K562 (cell line): ENCODE results near the gene CEP162. TPM values are rescaled to one million over a fixed set of nuclear protein-coding genes. Genes with fewer than 3 reads are reported as not detected.

Experiments used
- ATAC-seq: fragments of 200-7000 bp; cut with Tn5 transposase; 3 replicates; pipeline ENCODE4 v1.9.1; 2020; ENCODE audit warnings: moderate library complexity
- BruUV-seq: library from RNA; stranded (reverse); fragments of 400-500 nt; replicated peaks from 2 replicates; lab custom pipeline; 2021; lab: Mats Ljungman, UMichigan
- CTCF ChIA-PET: fragments of 300-600 bp; formaldehyde crosslinking; extraction: SDS; loops from one replicate; lab custom pipeline; 2021; ENCODE audit warnings: low intra/inter-chr PET ratio; lab: Yijun Ruan, JAX
- POLR2A ChIA-PET: fragments of 300-600, 350-650 bp; sonication (Branson Sonifier 250); formaldehyde crosslinking; extraction: SDS; loops from one replicate; lab custom pipeline; 2021; ENCODE audit warnings: antibody characterized with exemption, inconsistent platforms; lab: Yijun Ruan, JAX
- DNase-seq, 4 experiments: peaks; one replicate each; pipeline versions ENCODE4 v3.0.0 to v3.0.0-alpha.2; 2011 to 2018; ENCODE audit warnings: low spot score in 3 of 4, mixed read lengths in 3 of 4; ENCODE audit errors: extremely low read depth in 1 of 4
- FAIRE-seq: peaks from 2 replicates; lab custom pipeline; 2011; peaks lifted over from hg19 to GRCh38; lab: Jason Lieb, UNC
- H2AFZ ChIP-seq: 2 replicates; pipeline ENCODE4 v1.6.0; 2011; ENCODE audit warnings: low read depth, low read length, control low read depth, inconsistent platforms
- H3K27ac ChIP-seq: fragments of 200-600 bp; 3 replicates; pipeline ENCODE4 v1.8.0; 2011; ENCODE audit warnings: low read depth, mild to moderate bottlenecking, control low read depth, inconsistent platforms, low read length, moderate library complexity, mixed read lengths; ENCODE audit errors: extremely low read depth
- H3K27me3 ChIP-seq, 2 experiments: fragments of 300-600 bp in 1 of 2; 2 replicates in 1 of 2; 3 replicates in 1 of 2; pipeline versions ENCODE4 v1.6.0 to v1.8.0; 2011; ENCODE audit warnings: inconsistent platforms in 2 of 2, low read length in 2 of 2, mild to moderate bottlenecking in 1 of 2, mixed read lengths in 1 of 2, moderate library complexity in 1 of 2; ENCODE audit not compliant: control insufficient read depth in 2 of 2, insufficient read depth in 2 of 2
- H3K36me3 ChIP-seq: fragments of 300-600 bp; 3 replicates; pipeline ENCODE4 v1.8.0; 2011; ENCODE audit warnings: mild to moderate bottlenecking, low read length, inconsistent platforms; ENCODE audit not compliant: control insufficient read depth, insufficient read depth
- H3K4me1 ChIP-seq, 2 experiments: fragments of 200-600 bp in 1 of 2; replicated peaks in 1 of 2; 2 replicates in 1 of 2; 3 replicates in 1 of 2; pipeline versions ENCODE4 v1.5.1 to v1.8.0; 2011; ENCODE audit warnings: inconsistent platforms in 2 of 2, low read length in 2 of 2, mild to moderate bottlenecking in 1 of 2, mixed read lengths in 1 of 2, moderate library complexity in 1 of 2; ENCODE audit not compliant: control insufficient read depth in 2 of 2, insufficient read depth in 2 of 2
- H3K4me2 ChIP-seq: 2 replicates; pipeline ENCODE4 v1.6.1; 2011; ENCODE audit warnings: low read length, control low read depth, inconsistent platforms, mixed read lengths; ENCODE audit not compliant: insufficient read depth
- H3K4me3 ChIP-seq: fragments of 200-600 bp; sonication (generic), shearing (Covaris generic); 2 replicates; pipeline ENCODE4 v1.5.1; 2016; ENCODE audit warnings: control low read depth, inconsistent platforms
- H3K79me2 ChIP-seq: fragments of 200-600 bp; 3 replicates; pipeline ENCODE4 v1.8.0; 2011; ENCODE audit warnings: low read length, inconsistent platforms; ENCODE audit not compliant: control insufficient read depth, insufficient read depth
- H3K9ac ChIP-seq, 2 experiments: 2 replicates each; pipeline versions ENCODE4 v1.6.0 to v1.6.1; 2011; ENCODE audit warnings: low read depth in 2 of 2, low read length in 2 of 2, control low read depth in 1 of 2, inconsistent platforms in 1 of 2, mild to moderate bottlenecking in 1 of 2, mixed read lengths in 1 of 2; ENCODE audit not compliant: insufficient read depth in 1 of 2
- H3K9me1 ChIP-seq: one replicate; pipeline ENCODE4 v1.6.0; 2011; ENCODE audit warnings: inconsistent platforms, mild to moderate bottlenecking, low read length, moderate library complexity; ENCODE audit not compliant: control insufficient read depth, insufficient read depth
- H3K9me3 ChIP-seq: replicated peaks from 2 replicates; pipeline ENCODE4 v1.5.1; 2011; ENCODE audit warnings: low read depth, low read length, inconsistent platforms; ENCODE audit not compliant: control insufficient read depth, insufficient read depth
- H4K20me1 ChIP-seq: replicated peaks from 2 replicates; pipeline ENCODE4 v1.6.1; 2011; ENCODE audit warnings: low read length, inconsistent platforms, mixed read lengths; ENCODE audit not compliant: control insufficient read depth, insufficient read depth
- CC2D1A ChIP-seq: fragments of 450-650 bp; IDR thresholded peaks from 2 replicates; pipeline ENCODE4 v1.6.1; 2017; ENCODE audit warnings: mild to moderate bottlenecking
- CREB3L1 ChIP-seq: fragments of 450-650 bp; IDR thresholded peaks from 2 replicates; pipeline ENCODE4 v1.6.1; 2014; ENCODE audit warnings: low read depth, mild to moderate bottlenecking, moderate library complexity, borderline replicate concordance
- HLTF ChIP-seq: fragments of 450-650 bp; IDR thresholded peaks from 2 replicates; pipeline ENCODE4 v1.6.1; 2016
- LEF1 ChIP-seq: fragments of 450-650 bp; IDR thresholded peaks from 2 replicates; pipeline ENCODE4 v1.6.1; 2016; ENCODE audit warnings: mild to moderate bottlenecking
- MAFF ChIP-seq: IDR thresholded peaks from 2 replicates; pipeline ENCODE4 v1.6.1; 2012; ENCODE audit warnings: low read length, improper control_type of control experiment
- MEIS2 ChIP-seq: fragments of 450-650 bp; IDR thresholded peaks from 2 replicates; pipeline ENCODE4 v1.6.1; 2014; ENCODE audit warnings: mild to moderate bottlenecking; ENCODE audit not compliant: partially characterized antibody
- RERE ChIP-seq: sonication (generic); formaldehyde crosslinking; IDR thresholded peaks from 2 replicates; pipeline ENCODE4 v1.8.0; 2023; ENCODE audit warnings: missing genetic modification reagents, mild to moderate bottlenecking, borderline replicate concordance
- SETDB1 ChIP-seq: IDR thresholded peaks from one replicate; pipeline ENCODE4 v1.6.1; 2012; ENCODE audit warnings: low read length, control low read depth, inconsistent platforms
- SIN3A ChIP-seq, 2 experiments: fragments of 150-350 bp in 1 of 2; IDR thresholded peaks; 2 replicates each; pipeline ENCODE4 v1.6.1; 2011 to 2016; ENCODE audit warnings: borderline replicate concordance in 2 of 2, low read depth in 2 of 2, low read length in 2 of 2, mild to moderate bottlenecking in 2 of 2, moderate library complexity in 2 of 2; ENCODE audit not compliant: control insufficient read depth in 1 of 2
- SNIP1 ChIP-seq: fragments of 450-650 bp; IDR thresholded peaks from 2 replicates; pipeline ENCODE4 v1.7.1; 2017; ENCODE audit warnings: low read depth, mild to moderate bottlenecking
- SRSF3 ChIP-seq: fragments of 200-400 bp; formaldehyde crosslinking; IDR thresholded peaks from 2 replicates; pipeline ENCODE4 v1.6.1; 2016; ENCODE audit warnings: mild to moderate bottlenecking, low read length, moderate library complexity; ENCODE audit not compliant: insufficient read depth
- ZNF224 ChIP-seq: sonication (generic); formaldehyde crosslinking; IDR thresholded peaks from 2 replicates; pipeline ENCODE4 v1.8.0; 2022; ENCODE audit warnings: mild to moderate bottlenecking, missing genetic modification reagents
- WGBS: fragments of 100-300 bp; shearing (Covaris generic); methylation state at CpG from one replicate; pipeline ENCODE4 v1.1.6; 2016; ENCODE audit warnings: low coverage, mixed read lengths; ENCODE audit not compliant: insufficient coverage; ENCODE audit errors: missing lambda C conversion rate; 5-methylcytosine and 5-hydroxymethylcytosine counted together
- in situ Hi-C: fragments of 300-500 bp; cut with MboI; formaldehyde crosslinking; loops from 4 replicates; pipeline ENCODE4 v1.15.0; 2018; ENCODE audit warnings: inconsistent platforms, mixed read lengths
- intact Hi-C: fragments of 100-400 bp; cut with micrococcal nuclease; formaldehyde crosslinking; loops from 2 replicates; pipeline ENCODE4 v1.14.2; 2022
- polyA plus RNA-seq, 8 experiments: library from polyadenylated mRNA; depleted of rRNA in 4 of 8; stranded (reverse) in 5 of 8; unstranded in 3 of 8; fragments of >200 nt; fragmentation: Nextera tagmentation in 2 of 8; fragmentation: Illumina TruSeq in 1 of 8; extraction: Ambion mirVana in 2 of 8; extraction: Trizol in 1 of 8; gene quantifications; 2 replicates each; pipeline versions ENCODE4 v1.2.1 to v1.2.3, GENCODE V29; 2011 to 2014; ENCODE audit warnings: inconsistent platforms in 1 of 8, missing spikeins in 1 of 8
- total RNA-seq, 7 experiments: library from RNA; depleted of rRNA in 6 of 7; stranded (reverse); fragments of >200 nt in 6 of 7; fragmentation: Illumina TruSeq in 2 of 7; extraction: Trizol in 2 of 7; gene quantifications; 2 replicates each; pipeline versions ENCODE4 v1.2.1 to v1.2.3, GENCODE V29; 2011 to 2021; ENCODE audit warnings: low replicate concordance in 1 of 7
- TF ChIP-seq, protein P1 (sequence below), 2 experiments: fragments of 450-650 bp in 1 of 2; sonication (generic) in 1 of 2; formaldehyde crosslinking; conservative IDR thresholded peaks; 2 replicates each; pipeline versions ENCODE4 v1.4.0 to v1.8.1; 2020 to 2022; ENCODE audit warnings: mild to moderate bottlenecking in 1 of 2, missing genetic modification reagents in 1 of 2

The CEP162 gene
- total and polyA plus RNA-seq, 9 of the 15 experiments (the other 6 are each of a cell fraction or from before 2014, with no cell fraction given) = 3.9 to 8.6 (median 6.7) TPM

DNA sequence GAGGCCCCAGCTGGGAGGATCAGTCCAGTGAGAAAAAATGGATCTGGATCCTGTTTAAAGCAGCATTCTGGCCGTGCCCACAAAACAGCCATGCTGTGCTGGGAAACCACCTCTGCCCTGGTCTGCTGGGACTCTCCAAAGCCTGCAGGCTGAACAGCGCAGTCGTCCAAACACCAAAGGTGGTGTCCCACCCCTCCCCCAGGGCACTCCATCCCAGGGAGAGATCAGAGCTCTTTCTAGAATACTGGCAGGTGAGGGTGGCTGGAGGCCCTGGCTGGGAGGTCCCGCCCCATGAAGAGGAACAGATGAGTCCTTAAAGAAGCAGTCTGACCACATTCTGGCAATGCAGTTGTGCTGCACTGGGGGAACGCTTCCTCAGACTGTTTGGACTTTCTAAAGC is 109.3 kb downstream of the CEP162 start:
- H3K79me2 ChIP-seq = no peaks in the 10 kb centered on the region
- no peaks in the 10 kb centered on the region for H3K27me3 ChIP-seq
- WGBS = 66% methylated on average over 5 of the region's 5 CpGs
- H3K4me3 ChIP-seq = no peak overlapping the region
- H3K4me1 ChIP-seq = peaks cover 0 to 4% of the 10 kb centered on the region in 2 experiments; a peak in 2 of 5 replicates
- no TSS peak for BruUV-seq
- POLR2A ChIA-PET = interaction anchor here (0.7 kb wide), 1 partner anchor 589 kb away, joined by 3 read pairs; no protein-coding TSS in a partner anchor
- no peak overlapping the region for H3K9ac ChIP-seq
- intact Hi-C loops = no loop called here
- DNase-seq (no peak), ATAC-seq (no peak; the same call in 1 of the 3 replicates), FAIRE-seq (no peak)
- no peaks in the 10 kb centered on the region for H4K20me1 ChIP-seq
- no peak overlapping the region for H3K4me2 ChIP-seq
- H2AFZ ChIP-seq = no peak overlapping the region
- H3K9me3 ChIP-seq = no peaks in the 10 kb centered on the region
- H3K27ac ChIP-seq = no peak overlapping the region
- in situ Hi-C loops = no loop called here
- no peaks in the 10 kb centered on the region for H3K36me3 ChIP-seq
- CTCF ChIA-PET = no interaction called here
- no peaks in the 10 kb centered on the region for H3K9me1 ChIP-seq
- TF ChIP-seq LEF1 (no peak), SRSF3 (no peak), MAFF (no peak), MEIS2 (no peak), SETDB1 (no peak), SIN3A (IDR thresholded peaks at IDR 0.05; ENCODE audit: borderline replicate concordance in 2 of 2, control insufficient read depth in 1 of 2, low read depth in 2 of 2, low read length in 2 of 2) (no peak), CC2D1A (no peak), HLTF (no peak), SNIP1 (no peak), RERE (no peak), CREB3L1 (no peak), ZNF224 (CRISPR knock-in tag) (no peak)
- TF ChIP-seq, protein P1, sequence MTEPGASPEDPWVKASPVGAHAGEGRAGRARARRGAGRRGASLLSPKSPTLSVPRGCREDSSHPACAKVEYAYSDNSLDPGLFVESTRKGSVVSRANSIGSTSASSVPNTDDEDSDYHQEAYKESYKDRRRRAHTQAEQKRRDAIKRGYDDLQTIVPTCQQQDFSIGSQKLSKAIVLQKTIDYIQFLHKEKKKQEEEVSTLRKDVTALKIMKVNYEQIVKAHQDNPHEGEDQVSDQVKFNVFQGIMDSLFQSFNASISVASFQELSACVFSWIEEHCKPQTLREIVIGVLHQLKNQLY (CRISPR knock-in tag; conservative IDR thresholded peaks at IDR 0.05) = no peak
